Cerebellar cortex (tissue), 1 donor: Measurements from ENCODE around the gene CNTNAP2.

ENCODE experiments used
- DNase-seq: peaks from one replicate; pipeline ENCODE4 v3.0.0-alpha.2; 2015; ENCODE audit warnings: low spot score

CNTNAP2 gene

DNA sequence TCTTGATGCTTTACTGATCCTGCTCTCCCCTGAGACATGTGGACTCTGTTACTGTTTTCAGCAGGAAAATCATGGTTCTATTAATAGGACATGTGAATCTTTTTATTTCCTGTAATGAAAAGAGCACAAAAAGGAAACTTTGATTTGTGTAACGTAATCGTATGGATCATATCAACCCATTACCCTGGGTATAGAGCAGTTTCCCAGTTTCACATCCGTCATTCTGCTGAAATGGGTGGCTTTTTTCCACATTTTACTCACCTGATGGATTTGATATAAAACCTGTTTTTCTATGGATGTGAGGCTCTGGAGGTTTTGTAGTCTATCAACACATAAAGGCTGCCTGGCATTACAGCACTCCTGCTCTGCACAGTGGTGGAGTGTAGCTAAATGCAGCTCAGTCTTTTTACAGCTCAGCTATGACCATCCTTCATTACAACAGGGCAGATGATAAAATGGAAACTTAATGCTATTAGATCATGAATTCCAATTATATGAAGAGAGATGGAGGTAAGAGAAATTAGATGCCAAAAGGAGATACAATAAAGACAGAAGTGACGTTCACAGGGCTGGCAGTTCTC is 1987.6 kb downstream of the CNTNAP2 start:
- DNase-seq, result no peak

DNA sequence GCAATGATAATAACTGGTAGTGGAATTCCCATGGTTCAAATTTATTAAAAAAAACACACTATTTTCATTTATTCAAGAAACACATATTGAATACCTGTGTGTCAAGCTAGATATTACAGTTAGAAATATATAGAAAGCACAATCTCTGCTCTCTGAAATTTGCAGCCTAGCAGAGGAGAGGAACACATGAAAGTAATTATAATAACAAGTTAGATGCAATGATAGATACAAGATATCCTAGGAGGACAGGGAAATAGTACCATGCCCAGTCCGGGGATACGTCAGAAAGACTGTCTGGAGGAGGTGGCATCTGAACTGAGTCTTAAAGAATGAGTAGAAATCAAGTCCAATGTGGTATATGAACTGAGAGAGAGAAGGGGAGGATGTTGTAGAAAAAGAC is 1988.3 kb downstream of the CNTNAP2 start:
- no peak for DNase-seq

DNA sequence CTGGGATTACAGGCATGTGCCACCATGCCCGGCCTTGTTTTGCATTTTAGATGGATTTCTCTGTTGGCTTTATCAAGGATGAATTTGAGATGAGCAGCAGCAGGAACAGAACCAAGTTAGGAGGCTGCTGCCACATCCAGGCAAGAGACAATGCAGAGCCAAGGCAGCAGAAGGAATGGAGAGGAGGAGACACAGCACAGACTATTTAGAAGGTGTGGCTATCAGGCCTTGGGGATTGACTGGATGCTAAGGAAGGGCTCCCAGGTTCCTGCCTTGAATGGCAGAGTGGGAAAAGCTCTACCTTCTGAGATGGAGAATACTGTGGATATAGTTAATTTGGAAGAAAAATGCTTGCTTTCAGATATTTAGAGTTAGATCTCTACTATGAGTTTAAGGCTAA is 1989.3 kb downstream of the CNTNAP2 start:
- DNase-seq, result no peak

DNA sequence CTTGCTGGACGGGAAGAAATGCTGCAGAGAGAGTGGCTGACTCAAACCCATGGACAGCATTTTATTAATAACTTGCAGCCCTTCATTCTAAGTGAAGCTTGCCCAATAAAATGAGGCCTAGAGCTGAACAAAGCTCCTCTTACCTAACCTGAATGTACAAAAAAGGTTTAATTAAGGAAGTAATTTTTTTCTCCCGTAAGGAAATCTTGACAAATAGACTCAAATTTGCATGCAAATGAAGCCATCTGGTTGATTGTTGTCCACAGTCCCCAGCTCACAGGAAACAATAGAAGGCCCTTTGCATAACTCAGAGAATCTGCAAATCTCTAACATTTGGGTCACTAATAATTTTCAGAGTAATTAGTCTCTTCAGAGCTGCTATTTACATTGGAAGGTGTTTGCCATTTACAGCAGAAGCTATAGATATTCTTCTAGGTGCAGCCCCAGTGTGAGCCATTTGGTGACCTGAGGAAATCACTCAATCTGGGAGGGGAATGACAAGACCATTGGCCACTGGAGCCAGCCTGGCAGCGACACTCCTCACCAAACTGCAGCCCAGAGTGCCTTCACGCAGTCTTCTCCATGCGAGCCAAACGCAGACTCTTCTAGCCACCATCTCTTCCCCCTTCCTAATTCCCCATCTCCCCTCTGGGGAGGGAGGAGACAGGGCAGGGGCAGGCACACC is 1991.0 kb downstream of the CNTNAP2 start:
- DNase-seq, result no peak

DNA sequence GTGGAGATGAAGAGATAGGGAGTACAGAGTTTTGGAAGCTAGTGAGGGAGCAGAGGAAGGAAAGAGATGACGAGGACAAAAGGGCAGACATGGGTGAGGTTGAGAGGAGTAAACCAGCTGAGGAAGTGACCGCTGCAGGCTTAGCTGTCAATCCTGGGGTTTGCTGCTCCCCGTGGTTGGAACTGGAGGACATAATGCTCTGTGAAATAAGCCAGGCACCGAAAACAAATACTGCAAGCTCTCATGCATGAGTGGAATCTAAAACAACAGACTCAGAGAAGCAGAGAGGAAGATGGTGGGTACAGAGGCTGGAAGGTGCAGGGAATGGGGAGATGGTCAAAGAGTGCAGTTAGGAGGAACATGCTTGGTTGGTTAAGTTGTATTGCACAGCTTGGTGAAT is 1991.8 kb downstream of the CNTNAP2 start:
- DNase-seq, result no peak

DNA sequence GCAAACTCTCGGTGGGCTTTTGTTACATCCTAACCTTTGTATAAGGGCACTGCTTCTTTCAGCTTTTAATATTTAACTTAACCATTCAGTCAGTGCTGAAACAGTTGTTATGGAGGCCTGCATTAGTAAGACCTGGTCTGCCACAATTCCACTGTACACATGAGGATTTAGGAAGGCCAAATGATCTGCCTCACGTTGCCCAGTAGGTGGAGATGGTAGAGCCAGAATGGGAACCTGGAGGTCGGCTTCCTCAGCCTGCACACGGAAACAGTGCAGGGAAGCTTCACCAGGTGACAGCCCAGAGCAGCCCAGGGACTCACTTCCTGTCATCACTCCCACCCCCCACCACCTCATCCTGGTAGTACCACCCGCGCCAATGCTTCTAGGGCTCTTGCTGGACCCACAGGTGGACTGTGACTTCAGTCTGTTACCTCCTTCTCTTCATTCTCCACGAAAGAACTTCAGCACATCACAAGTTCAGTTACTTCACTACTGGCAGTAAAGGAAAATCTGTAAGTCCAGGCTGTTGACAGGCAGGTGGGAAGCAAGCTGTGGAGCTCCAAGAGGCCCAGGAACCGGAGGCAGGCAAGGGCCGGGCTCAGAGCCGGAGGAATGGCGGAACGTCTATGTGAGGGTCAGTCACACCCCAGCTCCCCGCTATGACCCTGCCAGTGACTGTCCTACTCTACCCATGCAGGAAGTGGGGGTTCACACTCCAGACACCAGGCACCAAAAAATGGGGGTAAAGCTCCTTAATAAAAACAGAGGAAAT is 1993.7 kb downstream of the CNTNAP2 start:
- DNase-seq, result peak; percentile 4

DNA sequence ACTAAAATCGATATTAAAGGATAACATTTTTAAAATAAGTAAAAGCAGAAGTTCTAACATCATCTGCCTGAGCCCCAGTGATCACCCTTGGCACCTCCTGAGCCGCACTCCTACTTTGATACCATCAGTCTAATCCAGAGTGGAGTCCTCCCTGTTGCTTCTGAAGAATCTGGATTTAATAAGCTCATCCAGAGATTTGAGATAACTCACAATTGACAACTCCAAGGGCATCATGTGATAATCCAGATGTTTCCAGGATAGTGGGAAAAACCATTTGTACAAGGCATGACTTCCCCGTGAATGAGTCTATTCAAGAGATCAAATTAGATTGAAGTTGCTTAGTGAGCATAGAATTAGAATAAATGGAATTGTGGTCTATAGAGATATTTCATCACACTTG is 1998.2 kb downstream of the CNTNAP2 start:
- no peak for DNase-seq

DNA sequence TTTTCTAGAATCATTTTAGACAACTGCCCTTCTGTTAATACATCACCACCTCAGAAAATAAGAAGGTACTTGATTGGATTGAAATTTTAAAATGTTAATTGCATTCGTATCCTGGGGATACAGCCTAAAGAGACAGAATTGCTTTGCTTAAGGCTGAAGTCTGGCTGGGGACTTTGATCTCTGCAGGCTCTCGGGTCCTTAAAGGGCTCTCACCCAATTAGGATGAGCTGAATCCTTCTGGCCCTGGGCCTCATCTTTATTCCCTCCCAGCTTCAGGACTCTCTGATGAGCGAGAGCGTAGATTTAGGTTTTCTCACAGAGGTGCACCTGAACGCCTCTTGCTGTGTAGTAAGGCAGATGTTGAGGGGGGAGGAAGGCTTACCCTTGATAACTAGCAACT is 1998.7 kb downstream of the CNTNAP2 start:
- no peak for DNase-seq

DNA sequence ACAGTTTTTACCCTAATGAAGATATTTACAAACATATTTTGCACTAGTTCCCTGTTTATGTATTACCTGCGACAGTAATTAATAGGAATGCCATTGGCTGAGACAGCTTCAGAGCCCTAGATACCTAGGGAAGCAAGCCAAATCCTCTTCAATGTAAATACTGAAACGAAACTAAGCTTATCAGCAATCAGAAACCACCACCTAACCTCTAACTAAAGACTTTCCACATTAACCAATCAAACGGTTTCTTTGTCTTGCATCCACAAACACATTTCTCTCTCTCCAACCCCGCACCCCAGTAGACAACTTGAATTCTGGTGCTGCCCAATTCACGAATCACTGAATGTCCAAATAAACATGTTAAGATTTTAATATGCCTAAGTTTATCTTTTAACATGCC is 1999.6 kb downstream of the CNTNAP2 start:
- no peak for DNase-seq

DNA sequence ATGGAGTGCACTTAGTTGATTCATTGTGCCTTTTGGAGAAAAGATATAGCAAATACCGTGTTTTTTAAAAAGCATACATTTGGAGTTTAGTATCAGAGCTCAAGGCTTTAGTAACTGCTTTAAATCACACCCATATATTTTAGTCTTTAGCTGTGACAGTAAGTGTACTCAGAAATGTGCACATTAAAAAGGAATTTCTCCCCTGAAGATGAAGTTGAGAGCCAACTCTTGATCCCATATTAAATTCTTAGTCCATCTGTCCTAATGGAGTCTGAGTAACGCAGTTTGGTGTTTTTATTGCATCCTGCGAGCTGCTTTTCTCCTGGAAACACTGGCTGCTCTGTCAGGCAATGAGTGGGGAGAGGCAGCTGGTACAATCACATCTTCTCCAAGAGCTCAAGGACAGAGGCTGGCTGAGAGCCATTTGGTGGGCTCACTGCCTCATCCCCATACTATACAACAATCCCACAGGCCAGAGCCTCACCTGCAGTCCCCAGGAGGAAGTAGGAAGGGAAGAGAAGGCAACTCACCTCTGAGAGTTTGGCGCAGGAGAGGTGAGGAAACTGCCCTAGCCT is 2000.3 kb downstream of the CNTNAP2 start:
- no peak for DNase-seq

DNA sequence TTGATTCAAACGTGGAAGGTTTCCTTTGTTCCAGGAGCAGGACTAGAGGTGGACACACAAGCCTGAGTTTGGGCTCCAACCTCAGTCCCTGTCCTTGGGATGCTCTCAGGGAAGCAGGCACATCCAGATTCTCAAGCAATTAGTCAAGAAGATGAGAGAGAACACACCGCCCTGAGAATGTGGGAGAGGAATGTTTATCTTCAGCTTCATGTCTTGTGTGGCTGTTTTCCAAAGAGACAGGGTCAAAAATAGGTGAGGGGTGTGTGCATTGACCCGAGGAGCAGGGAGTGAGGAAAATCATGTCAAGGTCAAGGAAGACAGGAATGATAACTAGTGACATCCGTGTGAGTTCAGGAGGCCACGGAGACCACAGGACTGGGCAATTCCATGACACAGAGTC is 2001.8 kb downstream of the CNTNAP2 start:
- DNase-seq, result no peak

DNA sequence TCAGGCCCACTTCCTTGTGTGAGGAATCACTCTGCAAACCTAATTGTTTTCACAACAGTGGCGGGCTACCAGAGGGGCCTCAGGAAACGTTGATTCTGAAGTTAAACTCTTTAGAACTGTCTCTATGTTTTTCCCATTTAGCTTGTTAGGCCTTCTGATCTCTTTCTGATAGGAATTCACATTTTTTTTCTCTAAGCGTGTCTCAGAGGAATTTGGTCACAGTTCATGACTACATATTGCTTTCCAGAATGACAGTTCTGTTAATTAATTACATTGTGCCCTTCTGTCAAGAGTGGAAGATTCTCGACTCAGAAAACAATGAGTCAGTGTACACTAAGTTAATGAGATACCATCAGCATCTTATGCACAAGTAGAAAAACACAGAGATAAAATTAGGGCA is 2004.8 kb downstream of the CNTNAP2 start:
- DNase-seq, result no peak

DNA sequence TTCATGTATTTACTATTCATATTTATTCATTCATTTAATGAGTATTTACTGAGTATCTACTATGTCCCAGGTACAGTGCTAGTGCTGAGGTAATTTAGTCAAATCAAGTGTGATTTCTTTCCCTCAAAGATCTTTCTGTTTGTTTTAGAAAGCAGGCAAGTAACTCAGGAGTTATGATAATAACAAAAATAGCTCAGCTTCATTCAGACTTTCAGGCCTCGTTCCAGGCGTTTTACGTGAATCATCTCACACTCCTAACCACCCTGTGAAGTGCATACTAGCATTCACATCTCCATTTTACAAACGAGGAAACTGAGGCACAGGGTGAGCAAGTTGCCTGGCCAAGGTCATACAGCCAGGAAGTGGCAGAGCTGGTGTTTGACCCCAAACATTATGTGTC is 2005.2 kb downstream of the CNTNAP2 start:
- no peak for DNase-seq

DNA sequence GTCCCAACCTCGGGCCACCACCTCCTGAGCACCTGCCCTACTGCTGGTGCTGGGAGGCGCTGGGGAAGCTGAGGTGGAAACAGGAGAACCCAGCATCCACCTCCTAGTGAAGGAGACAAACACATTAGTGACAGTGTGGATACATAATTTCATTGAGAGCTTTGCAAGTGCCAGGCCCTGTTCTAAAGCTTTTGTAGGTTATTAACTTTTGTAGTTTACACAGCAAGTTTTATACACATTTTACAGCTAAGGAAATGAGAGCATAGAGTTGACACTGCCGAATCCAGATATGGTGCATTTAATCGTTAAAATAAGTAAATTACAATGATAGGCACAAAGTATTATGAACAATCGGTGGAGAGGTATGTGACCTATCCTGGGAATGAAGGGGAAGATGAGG is 2007.9 kb downstream of the CNTNAP2 start:
- no peak for DNase-seq

DNA sequence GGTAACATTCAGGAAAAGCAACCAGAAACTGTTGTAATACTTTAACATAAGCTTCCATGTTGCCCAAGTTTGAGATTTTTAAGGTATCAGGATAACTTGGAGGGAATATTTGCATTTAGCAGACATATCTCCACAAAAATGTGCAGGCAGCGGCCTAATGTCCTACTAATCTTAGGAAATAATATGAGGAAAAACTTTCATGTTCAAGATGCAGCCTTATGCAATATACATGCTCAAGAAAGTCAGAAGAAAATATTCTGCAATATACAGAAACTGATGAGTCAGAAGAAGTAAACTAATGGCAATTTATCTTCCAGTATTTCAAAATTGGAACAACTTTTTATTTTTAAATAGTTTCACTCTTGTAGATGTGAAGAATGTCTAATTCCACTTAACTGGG is 2010.8 kb downstream of the CNTNAP2 start:
- no peak for DNase-seq

DNA sequence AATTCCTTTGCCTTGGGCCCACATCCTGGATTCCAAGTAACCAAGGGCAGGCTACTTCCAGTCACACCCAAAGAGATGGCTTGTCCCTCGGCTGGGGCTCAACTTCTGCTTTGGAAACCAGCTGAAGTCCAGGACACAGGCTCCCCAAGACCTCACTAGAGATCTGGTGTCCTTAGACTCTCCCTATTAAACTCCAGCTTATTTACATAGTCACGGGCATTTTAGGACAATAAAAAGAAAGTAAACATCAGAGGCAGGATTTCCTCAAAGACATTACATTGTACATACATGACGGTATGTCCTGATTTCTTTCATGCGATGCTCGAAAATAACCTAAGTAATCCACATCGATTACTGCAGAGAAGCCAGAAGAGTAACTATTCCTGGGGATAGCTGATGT is 2012.4 kb downstream of the CNTNAP2 start:
- DNase-seq, result no peak

DNA sequence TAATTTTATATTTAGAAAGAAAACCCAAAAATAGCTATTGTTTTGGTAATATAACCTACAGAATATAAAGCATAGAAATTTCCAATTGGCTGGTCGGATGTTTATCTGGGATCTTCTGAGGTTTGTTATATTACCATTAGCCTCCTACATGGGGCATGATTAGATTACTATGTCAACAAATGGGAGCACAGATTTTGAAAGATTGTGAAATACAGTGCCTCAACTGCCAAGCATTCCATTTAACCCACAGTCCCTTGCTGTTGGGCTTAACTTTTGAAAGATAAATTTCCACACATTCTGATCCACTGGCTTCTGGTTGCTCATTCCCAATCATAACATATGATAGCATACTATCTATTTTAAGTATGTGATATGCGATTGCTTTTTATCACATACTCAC is 2018.5 kb downstream of the CNTNAP2 start:
- no peak for DNase-seq

DNA sequence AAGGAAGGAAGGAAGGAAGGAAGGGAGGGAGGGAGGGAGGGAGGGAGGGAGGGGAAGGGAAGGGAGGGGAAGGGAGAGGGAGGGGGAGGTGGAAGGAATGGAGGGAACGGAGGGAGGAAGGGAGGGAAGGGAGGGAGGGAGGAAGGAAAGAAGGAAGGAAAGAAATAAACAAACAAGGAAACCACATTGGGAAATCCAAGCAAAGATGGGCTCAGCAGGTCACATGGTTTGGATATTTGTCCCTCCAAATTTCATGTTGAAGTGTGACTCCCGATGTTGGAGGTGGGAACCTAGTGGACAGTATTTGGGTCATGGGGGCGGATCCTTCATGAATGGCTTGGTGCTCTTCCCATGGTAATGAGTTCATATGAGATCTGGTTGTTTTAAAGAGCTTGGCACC is 2019.4 kb downstream of the CNTNAP2 start:
- DNase-seq, result no peak

DNA sequence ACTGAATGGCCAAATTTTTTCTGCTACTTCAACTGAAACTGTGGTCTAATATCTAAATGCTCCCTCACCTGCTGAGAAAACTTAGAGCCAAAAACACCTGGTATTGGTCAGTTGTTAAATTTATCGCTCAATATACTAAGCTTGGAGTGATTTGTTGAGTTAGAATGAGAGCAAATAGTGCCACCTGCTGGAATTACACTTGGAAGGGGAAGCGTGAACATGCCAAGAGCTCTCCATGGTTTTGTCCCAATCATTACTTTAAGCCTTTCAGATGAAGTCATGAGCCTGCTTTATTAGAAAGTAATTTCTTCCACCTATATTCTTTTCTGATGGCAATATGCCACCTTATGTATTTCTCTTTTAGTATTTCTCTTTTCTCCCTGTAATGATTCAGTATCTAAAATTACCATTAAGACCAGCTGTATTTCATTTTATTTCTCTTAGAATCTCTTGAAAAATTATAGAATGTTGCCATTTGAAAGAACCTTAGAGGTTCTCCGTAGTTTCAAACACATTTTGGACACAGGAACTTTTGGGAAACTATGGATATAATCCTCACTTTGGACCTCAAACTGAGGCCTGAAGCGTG is 2026.2 kb downstream of the CNTNAP2 start:
- peak; percentile 28 for DNase-seq

DNA sequence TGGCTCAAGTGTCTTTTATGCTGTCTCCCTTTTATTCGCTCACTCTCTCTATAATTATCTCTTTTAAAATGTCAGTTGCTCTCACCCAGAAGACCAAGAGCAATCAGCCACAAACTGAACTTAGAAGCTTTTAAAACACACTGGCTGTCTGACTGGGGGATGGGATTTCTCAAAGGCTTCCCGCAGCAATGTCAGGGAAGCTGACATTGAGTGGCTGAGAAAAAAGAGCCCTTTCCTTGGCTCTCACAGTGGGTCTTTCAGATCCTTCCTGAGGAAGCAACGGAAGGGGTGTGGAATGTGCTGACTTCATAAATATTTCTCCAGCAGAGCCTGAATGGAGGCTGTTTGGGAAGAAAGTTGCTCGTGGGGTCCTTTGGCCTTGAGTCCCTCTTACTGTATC is 2028.2 kb downstream of the CNTNAP2 start:
- no peak for DNase-seq

DNA sequence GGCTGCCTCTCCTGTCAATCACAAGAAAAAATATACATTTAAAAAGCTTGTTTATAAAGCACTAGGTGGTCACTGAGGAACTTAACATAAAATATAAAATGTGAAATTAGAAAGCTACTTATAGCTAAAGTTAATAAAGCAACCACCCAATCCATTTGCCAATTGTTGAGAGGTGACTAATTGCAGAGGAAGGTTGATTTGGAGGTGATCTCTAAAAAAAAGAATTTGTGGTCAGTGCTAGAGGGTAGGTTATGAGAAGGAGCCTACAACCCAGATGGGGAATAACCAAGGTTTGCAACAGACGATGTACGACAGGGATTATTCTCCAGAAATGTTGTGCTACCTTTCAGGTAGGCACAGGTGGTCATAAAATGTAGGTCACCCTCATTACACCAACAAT is 2029.7 kb downstream of the CNTNAP2 start:
- DNase-seq, result no peak

DNA sequence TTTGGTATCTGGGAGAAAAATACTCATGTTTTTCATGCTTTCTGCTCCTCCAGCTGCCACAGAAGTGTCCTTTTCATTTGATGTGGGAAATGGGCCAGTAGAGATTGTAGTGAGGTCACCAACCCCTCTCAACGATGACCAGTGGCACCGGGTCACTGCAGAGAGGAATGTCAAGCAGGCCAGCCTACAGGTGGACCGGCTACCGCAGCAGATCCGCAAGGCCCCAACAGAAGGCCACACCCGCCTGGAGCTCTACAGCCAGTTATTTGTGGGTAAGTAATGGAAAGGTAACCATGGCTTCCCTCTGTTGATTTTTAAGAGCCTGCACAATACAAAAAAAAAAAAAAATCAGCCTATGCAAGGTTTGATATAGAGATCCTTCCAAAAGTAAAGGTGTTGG is 2030.8 kb downstream of the CNTNAP2 start:
- no peak for DNase-seq

DNA sequence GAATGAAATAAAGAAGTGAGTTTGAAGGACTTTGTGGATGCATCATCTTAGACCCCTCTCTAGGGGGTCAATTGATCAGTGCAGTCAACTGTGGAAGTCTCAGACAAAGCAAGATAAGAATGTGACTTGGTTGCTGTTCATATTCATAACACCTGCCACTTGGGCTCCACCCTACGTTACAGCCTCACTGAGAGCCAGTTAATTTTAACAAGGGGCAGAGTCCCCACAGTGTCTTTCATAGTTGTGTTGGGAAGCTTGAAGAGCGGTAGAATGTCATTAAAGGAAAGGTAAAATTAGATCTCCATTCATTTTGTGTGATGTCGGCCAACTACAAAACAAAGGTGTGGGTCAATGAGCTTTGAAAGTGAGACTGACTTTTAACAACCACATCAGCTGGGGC is 2031.9 kb downstream of the CNTNAP2 start:
- DNase-seq, result no peak
